Erythroblast (primary cell): ENCODE data around the gene BSDC1.

Source experiments
- DNase-seq, 2 experiments: peaks; one replicate each; lab custom pipeline; 2025; lab: John Stamatoyannopoulos, UW
- GATA1 ChIP-seq: IDR thresholded peaks from 2 replicates; pipeline ENCODE4 v1.6.1; 2011; ENCODE audit warnings: low read depth, mild to moderate bottlenecking, control low read depth, low read length, moderate library complexity
- POLR2A ChIP-seq: IDR thresholded peaks from 2 replicates; pipeline ENCODE4 v1.6.1; 2011; ENCODE audit warnings: mild to moderate bottlenecking, low read length

BSDC1 gene

GRCh38 chr1:32386676-32387392 lies 7.4 kb downstream of the BSDC1 start:
- no peak for DNase-seq
- TF ChIP-seq POLR2A: no peak
- TF ChIP-seq GATA1: no peak

GRCh38 chr1:32380057-32380456 lies 14.2 kb downstream of the BSDC1 start:
- TF ChIP-seq POLR2A (no peak), GATA1 (no peak)
- no peak for DNase-seq

- DNase-seq: no peak
- no peak for TF ChIP-seq GATA1
- no peak for TF ChIP-seq POLR2A
These were observed 16.6 kb downstream of the BSDC1 start for GRCh38 chr1:32377541-32378220.

GRCh38 chr1:32376199-32376598 lies 18.0 kb downstream of the BSDC1 start:
- TF ChIP-seq POLR2A (no peak), GATA1 (no peak)

GRCh38 chr1:32373996-32374592 lies 20.1 kb downstream of the BSDC1 start:
- TF ChIP-seq POLR2A (no peak), GATA1 (no peak)
- DNase-seq: no peak

More at GRCh38 chr1:32376199-32376598, 18.0 kb downstream of the BSDC1 start:
- no peak for DNase-seq

- DNase-seq: no peak
- no peak for TF ChIP-seq GATA1
- TF ChIP-seq POLR2A: no peak
These were observed 22.0 kb downstream of the BSDC1 start for GRCh38 chr1:32372149-32372756.

- no peak for DNase-seq
- no peak for TF ChIP-seq POLR2A
- TF ChIP-seq GATA1: no peak
These were observed 26.2 kb downstream of the BSDC1 start for GRCh38 chr1:32367912-32368635.

- TF ChIP-seq GATA1 (no peak), POLR2A (no peak)
- DNase-seq: no peak
These were observed 28.8 kb downstream of the BSDC1 start for GRCh38 chr1:32365445-32365844.

GRCh38 chr1:32364836-32365235 lies 29.4 kb downstream of the BSDC1 start:
- no peak for TF ChIP-seq POLR2A
- no peak for DNase-seq

GRCh38 chr1:32363713-32364112 lies 30.5 kb downstream of the BSDC1 start:
- TF ChIP-seq POLR2A: no peak
- no peak for TF ChIP-seq GATA1
- no peak for DNase-seq

GRCh38 chr1:32362474-32363313 lies 31.5 kb downstream of the BSDC1 start, which contains the start of the genes FAM229A and TSSK3:
TSS of gene FAM229A (minus strand) at chr1:32362485. CDS start at chr1:32362091, 394 bp downstream.
TSS of gene TSSK3 (plus strand) at chr1:32362539. CDS start at chr1:32362702, 163 bp downstream.
- DNase-seq: no peak
- TF ChIP-seq GATA1: no peak
- TF ChIP-seq POLR2A: no peak
